ENCODE results near the gene GGTLC2.
"Not testable (repeated sequence)": the region's sequence is repeated elsewhere in the genome, so short reads cannot be mapped to it uniquely, and the experiment has no call there.

Gene GGTLC2

DNA sequence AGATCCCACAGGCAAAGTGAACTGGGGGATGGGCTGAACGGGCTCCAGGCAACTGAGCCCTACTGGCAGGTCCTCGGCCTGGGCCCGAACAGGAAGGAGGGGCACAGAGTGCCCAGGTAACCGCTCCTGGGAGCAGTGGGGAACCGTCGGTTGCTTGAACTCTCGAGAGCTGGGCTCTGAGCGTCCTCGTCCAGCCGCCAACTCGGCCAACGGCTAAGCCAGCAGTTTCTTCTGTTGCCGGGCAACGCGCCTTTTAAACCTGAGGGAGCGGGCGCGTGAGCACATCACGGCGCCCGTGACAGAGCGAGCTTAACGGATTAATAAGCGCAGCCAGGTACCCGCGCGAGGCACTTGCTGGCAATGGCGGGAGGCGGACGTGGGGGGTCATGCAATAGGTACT lies at the start of gene GGTLC2:
Gene GGTLC2 (plus strand): TSS at position 301 of the 400 bp plus-strand sequence. CDS start 1,732 bp downstream, outside the sequence.
- not testable (repeated sequence) for H3K4me3 ChIP-seq (ENCODE audit: low read depth, low read length)

DNA sequence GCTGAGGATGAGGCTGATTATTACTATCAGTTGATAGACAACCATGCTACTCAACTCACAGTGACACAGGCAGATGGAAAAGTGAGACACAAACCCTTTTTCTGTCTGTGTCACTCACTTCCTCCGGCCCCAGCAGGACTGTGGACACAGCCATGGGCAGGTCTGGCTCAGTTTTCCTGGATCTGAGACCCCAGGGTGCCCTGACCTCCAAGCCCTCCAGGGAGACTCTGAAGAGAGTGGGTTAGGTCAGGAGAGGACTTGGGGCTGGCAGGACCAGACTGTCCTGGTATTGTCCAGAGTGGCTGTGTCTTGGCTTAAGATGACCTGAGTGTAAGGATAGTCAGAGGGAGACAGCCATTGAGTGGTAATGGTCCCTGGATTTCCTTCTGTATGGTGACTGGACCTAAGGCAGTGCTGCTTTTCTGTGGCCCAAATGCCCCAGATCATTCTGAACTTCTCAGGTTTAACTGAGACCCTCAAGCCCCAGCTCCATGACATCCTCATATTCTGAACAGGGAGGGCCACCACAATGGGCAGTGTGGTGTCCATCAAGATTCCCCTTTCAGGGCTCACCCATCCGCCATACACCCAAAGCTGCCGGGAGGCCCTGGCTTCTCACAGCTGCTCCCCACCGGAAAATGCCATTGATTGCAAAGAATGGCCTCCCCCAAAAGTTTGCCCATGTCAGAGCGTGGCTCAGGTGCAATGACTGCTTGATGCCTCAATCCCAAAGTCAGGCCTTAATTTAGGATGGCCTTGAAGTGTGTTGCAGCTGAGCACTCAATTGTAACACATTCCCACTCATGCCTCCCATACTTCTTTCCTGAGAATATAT lies 49.2 kb upstream of the GGTLC2 start:
- H3K4me3 ChIP-seq (ENCODE audit: low read depth, low read length): no peak overlapping the region
- TF ChIP-seq, protein P1, sequence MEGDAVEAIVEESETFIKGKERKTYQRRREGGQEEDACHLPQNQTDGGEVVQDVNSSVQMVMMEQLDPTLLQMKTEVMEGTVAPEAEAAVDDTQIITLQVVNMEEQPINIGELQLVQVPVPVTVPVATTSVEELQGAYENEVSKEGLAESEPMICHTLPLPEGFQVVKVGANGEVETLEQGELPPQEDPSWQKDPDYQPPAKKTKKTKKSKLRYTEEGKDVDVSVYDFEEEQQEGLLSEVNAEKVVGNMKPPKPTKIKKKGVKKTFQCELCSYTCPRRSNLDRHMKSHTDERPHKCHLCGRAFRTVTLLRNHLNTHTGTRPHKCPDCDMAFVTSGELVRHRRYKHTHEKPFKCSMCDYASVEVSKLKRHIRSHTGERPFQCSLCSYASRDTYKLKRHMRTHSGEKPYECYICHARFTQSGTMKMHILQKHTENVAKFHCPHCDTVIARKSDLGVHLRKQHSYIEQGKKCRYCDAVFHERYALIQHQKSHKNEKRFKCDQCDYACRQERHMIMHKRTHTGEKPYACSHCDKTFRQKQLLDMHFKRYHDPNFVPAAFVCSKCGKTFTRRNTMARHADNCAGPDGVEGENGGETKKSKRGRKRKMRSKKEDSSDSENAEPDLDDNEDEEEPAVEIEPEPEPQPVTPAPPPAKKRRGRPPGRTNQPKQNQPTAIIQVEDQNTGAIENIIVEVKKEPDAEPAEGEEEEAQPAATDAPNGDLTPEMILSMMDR (IDR thresholded peaks at IDR 0.05; ENCODE audit: borderline replicate concordance, insufficient read depth, low read depth, low read length): no peak

DNA sequence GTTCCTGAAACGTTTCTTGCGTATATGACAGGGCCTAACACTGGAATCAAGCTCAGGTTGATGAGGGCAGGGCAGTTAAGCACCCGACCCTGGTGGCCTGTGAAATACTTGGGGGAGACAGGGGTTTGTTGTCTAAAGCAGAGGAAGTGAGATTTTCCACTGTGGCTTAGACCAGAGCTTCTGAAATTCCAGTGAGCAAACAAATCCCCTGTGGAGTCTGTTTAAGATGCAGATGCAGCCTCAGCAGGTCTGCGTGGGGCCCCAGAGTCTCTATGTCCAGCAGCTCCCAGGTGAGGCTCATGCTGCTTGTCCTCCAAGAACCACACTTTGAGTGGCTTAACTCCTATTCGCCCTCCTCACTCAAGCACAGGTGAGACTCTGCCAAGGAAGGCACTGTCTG lies 46.3 kb upstream of the GGTLC2 start:
- TF ChIP-seq, protein P1 (IDR thresholded peaks at IDR 0.05; ENCODE audit: borderline replicate concordance, insufficient read depth, low read depth, low read length): no peak
- no peak overlapping the region for H3K4me3 ChIP-seq (ENCODE audit: low read depth, low read length)

DNA sequence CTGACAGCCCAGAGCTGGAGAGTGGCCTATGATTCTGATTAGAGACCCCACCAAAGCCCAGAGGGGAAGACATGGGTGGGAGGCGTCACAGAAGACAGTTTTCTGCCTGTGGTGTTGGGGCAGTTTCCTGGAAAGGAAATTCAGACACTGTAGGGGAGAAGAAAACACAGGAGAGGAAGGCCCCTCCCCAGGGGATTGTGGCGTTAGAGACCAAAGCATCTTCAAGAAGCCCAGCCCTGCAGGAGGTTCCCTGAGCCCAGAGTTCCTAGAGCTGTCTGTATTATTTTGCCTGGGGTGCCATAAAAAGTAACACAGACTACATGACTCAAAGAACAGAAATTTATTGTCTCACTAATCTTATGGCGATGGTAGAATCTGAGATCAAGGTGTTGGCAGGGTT lies 45.2 kb upstream of the GGTLC2 start:
- TF ChIP-seq, protein P1 (IDR thresholded peaks at IDR 0.05; ENCODE audit: borderline replicate concordance, insufficient read depth, low read depth, low read length): no peak
- H3K4me3 ChIP-seq (ENCODE audit: low read depth, low read length): no peak overlapping the region

DNA sequence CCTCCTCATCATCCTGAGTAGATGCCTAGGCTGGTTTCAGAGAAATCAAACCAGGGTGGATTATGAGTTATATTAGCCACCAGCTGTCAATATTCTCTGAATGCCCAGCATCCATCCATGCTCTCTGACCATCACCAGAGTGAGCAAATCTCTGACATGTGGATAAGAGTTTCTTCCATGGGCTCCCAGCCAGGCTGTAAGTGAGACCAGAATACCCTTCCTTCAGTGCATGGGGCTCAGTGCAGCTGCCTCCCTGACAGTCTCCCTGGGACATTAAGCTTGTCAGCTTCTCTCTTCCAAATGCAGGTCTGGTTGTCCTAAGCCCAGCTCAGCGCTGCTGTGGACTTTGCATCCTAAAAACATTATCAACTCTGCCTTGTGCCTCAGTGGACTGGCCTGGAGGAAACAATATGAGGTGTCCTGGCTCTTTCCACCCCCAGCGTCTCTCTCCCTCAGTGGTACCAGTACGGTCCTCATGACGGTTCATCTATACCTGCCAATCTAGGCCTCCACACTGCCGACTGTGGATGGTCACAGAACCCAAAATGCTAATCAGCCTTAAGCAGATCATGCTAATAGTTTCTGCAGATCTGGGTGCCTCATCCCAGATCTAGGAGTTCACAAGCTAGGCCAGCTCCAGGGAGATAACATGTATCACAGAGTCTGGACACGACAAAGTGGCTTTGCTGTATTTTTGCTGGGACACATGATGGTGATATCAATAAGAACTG lies 43.7 kb upstream of the GGTLC2 start:
- no peak overlapping the region for H3K4me3 ChIP-seq (ENCODE audit: low read depth, low read length)
- TF ChIP-seq, protein P1 (IDR thresholded peaks at IDR 0.05; ENCODE audit: borderline replicate concordance, insufficient read depth, low read depth, low read length): no peak

DNA sequence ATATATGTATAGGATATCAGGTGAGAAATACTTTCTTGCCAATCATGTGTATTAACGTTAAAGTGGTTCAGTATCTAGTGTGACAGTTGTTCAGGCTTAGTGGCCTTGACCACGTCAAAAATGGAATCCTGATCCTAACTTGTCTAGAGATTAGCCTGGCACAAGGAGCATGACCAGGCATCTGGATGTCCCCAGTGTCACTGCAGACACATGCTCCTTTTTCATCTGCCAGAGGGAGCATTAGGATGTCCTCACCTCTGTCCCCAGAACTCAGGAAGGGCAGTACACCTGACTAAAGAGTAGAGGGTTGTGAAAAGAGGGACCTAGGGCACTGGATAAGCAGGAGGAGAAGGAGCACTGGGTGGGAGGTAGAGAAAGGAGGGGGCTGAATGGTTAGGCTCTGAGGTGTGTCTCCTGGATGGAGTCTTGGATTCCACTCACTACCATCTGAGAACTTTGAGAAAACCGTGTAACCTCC lies 40.9 kb upstream of the GGTLC2 start:
- TF ChIP-seq, protein P1 (IDR thresholded peaks at IDR 0.05; ENCODE audit: borderline replicate concordance, insufficient read depth, low read depth, low read length): no peak
- no peak overlapping the region for H3K4me3 ChIP-seq (ENCODE audit: low read depth, low read length)

DNA sequence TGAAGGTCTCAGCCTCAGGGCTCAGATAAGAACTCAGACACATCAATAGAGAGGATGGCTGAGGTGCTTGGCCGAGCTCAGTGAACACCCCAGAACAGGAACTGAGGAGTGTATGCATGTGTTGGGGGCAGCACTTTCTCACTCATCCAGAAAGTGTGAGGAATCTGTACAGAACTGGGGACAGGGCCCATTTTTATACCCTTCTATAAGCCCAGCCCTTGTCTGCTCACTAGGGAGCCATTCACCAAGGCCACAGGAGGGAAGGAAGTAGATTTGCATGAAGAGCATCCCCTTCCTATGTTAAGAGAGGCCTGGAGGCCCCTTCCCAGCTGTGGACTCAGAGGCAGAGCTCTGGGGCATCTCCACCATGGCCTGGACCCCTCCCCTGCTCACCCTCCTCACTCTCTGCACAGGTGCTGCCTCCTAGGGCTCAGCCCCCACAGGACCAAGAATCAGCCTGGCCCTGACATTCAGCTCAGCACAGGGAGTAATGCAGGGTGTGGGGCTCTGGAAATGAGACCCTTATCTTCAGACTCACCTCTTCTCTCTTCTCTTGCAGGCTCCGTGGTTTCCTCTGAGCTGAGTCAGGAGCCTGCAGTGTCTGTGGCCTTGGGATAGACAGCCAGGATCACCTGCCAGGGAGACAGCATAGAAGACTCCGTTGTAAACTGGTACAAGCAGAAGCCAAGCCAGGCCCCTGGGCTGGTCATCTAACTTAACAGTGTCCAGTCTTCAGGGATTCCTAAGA lies 39.9 kb upstream of the GGTLC2 start:
- H3K4me3 ChIP-seq (ENCODE audit: low read depth, low read length): no peak overlapping the region
- TF ChIP-seq, protein P1 (IDR thresholded peaks at IDR 0.05; ENCODE audit: borderline replicate concordance, insufficient read depth, low read depth, low read length): no peak
